Ramos (cell line): ENCODE results near the gene CABP2.
"Not testable (repeated sequence)": the region's sequence is repeated elsewhere in the genome, so short reads cannot be mapped to it uniquely, and the experiment has no call there.

ENCODE experiments used
- in situ Hi-C: fragments of 300-500 bp; cut with MboI; formaldehyde crosslinking; loops from one replicate; pipeline ENCODE4 v1.14.3; 2022; ENCODE audit warnings: low sequenced_read_pairs; ENCODE audit not compliant: unreplicated experiment

CABP2 gene

GRCh38 chr11:67482827-67483798 lies 40.1 kb downstream of the CABP2 start, which contains the start of gene AIP:
Gene AIP, plus strand, starts transcription at chr11:67483026. Its CDS starts 133 bp downstream, at chr11:67483159.
- in situ Hi-C loops, result loop anchor here (10.0 kb wide), 1 partner anchor 198 kb away; the partner anchor contains the start of gene ANKRD13D

GRCh38 chr11:67482275-67482826 lies 40.9 kb downstream of the CABP2 start:
- in situ Hi-C loops, result loop anchor here (10.0 kb wide), 1 partner anchor 198 kb away; the partner anchor contains the start of gene ANKRD13D

- in situ Hi-C loops, result not testable (repeated sequence)
Observed at GRCh38 chr11:67477344-67478050, 45.7 kb downstream of the CABP2 start.

- in situ Hi-C loops, result not testable (repeated sequence)
Observed at GRCh38 chr11:67476692-67477091, 46.6 kb downstream of the CABP2 start.

- in situ Hi-C loops, result no loop called here
Observed at GRCh38 chr11:67472882-67473281, 50.4 kb downstream of the CABP2 start.

- in situ Hi-C loops, result no loop called here
Observed at GRCh38 chr11:67470337-67471002, 52.8 kb downstream of the CABP2 start.

GRCh38 chr11:67469508-67469811 lies 53.8 kb downstream of the CABP2 start:
- in situ Hi-C loops, result loop anchor here (10.0 kb wide), 1 partner anchor 65 kb away; the partner anchor contains the start of genes PPP1CA and TBC1D10C
